Gastrocnemius medialis (tissue), 4 donors: ENCODE data around the gene PDGFC. TPM values are rescaled to one million over a fixed set of nuclear protein-coding genes. Genes with fewer than 3 reads are reported as not detected.

Experiments
- ATAC-seq, 2 donors: fragments of 150-250 bp; one replicate each; pipeline ENCODE4 v1.9.1; 2016
- DNase-seq, 2 donors: peaks; one replicate each; pipeline ENCODE4 v3.0.0-alpha.2; 2019
- H3K27ac ChIP-seq, 4 donors: fragments of 200-600 bp; sonication (generic); 1 replicate in 1 of 4; 2 replicates in 3 of 4; pipeline ENCODE4 v1.5.1; 2016 to 2018; ENCODE audit warnings: mild to moderate bottlenecking in 2 of 4, moderate library complexity in 1 of 4
- H3K27me3 ChIP-seq, 3 donors: fragments of 200-600 bp; sonication (generic) in 2 of 3; 1 replicate in 1 of 3; 2 replicates in 2 of 3; pipeline versions ENCODE4 v1.5.1 to v1.6.0; 2016 to 2019; ENCODE audit warnings: mild to moderate bottlenecking in 1 of 3, moderate library complexity in 1 of 3
- H3K36me3 ChIP-seq, 2 donors: fragments of 200-600 bp; sonication (generic) in 1 of 2; one replicate each; pipeline ENCODE4 v1.5.1; 2017 to 2018
- H3K4me1 ChIP-seq, 2 donors: fragments of 200-600 bp; sonication (generic) in 1 of 2; one replicate each; pipeline ENCODE4 v1.5.1; 2016 to 2017; ENCODE audit warnings: mild to moderate bottlenecking in 2 of 2
- H3K4me3 ChIP-seq, 4 donors: fragments of 200-600 bp; sonication (generic) in 3 of 4; 1 replicate in 1 of 4; 2 replicates in 3 of 4; pipeline ENCODE4 v1.5.1; 2016 to 2019; ENCODE audit warnings: mild to moderate bottlenecking in 2 of 4
- H3K9me3 ChIP-seq, 3 donors: fragments of 200-600 bp; sonication (generic) in 2 of 3; 1 replicate in 1 of 3; 2 replicates in 2 of 3; pipeline ENCODE4 v1.5.1; 2016 to 2019
- POLR2A ChIP-seq, 2 donors: fragments of 450-650 bp; IDR thresholded peaks; one replicate each; pipeline ENCODE4 v1.6.1; 2017; ENCODE audit warnings: antibody characterized with exemption in 2 of 2, mild to moderate bottlenecking in 2 of 2, moderate library complexity in 2 of 2
- in situ Hi-C, 4 donors: fragments of 200-750 bp; cut with MboI; loops; one replicate each; pipeline versions ENCODE4 v1.15.0 to v1.8.0; 2017; ENCODE audit warnings: low sequenced_read_pairs in 4 of 4
- intact Hi-C: fragments of 100-400 bp; cut with DNase I; formaldehyde crosslinking; loops from one replicate; pipeline ENCODE4 v1.15.1; 2023; ENCODE audit warnings: low total_unique reads
- total RNA-seq, 4 donors: library from RNA; depleted of rRNA; stranded (reverse); fragments of >200 nt; gene quantifications; one replicate each; pipeline versions ENCODE4 v1.1.0 to v1.2.3, GENCODE V29; 2016
- TF ChIP-seq, protein P1 (sequence below), 5 experiments: fragments of 450-650 bp in 3 of 5; fragments of 200-600 bp in 2 of 5; sonication (generic) in 2 of 5; IDR thresholded peaks in 4 of 5; conservative IDR thresholded peaks in 1 of 5; 1 replicate in 4 of 5; 2 replicates in 1 of 5; pipeline ENCODE4 v1.5.1; 2016 to 2019; ENCODE audit warnings: antibody characterized with exemption in 5 of 5, mild to moderate bottlenecking in 3 of 5, moderate library complexity in 3 of 5

The PDGFC gene
- total RNA-seq, 4 donors from 2014 or later, result 4.4 to 10.7 (median 6.3) TPM

DNA sequence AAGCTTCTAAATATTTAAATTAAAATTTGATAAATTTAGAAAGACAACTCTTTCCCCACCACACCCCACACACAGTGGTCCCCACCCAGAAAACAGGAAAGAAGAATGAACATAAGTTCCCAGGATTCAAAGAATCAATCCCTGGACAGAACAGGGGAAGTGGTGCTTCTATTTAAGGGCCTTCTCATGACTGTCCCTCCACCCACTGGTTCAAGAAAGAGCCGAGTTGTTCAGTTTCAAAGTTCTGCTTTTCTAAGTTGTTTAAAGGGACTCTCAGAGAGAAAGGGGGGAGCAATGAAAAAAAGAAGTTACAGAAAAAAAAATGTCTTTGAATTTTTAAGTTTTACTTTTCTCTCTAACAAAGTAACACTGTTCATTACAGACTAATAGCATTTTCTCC lies 195.8 kb downstream of the PDGFC start:
- ATAC-seq, result no peak
- Histone ChIP-seq H3K27me3 (no peaks in the 10 kb centered on the region), H3K36me3 (no peaks in the 10 kb centered on the region), H3K4me3 (no peak overlapping the region), H3K9me3 (no peaks in the 10 kb centered on the region), H3K27ac (no peak overlapping the region), H3K4me1 (peaks cover 32 to 33% of the 10 kb centered on the region in 2 donors)
- no peak for TF ChIP-seq POLR2A (IDR thresholded peaks at IDR 0.05)
- TF ChIP-seq, protein P1, sequence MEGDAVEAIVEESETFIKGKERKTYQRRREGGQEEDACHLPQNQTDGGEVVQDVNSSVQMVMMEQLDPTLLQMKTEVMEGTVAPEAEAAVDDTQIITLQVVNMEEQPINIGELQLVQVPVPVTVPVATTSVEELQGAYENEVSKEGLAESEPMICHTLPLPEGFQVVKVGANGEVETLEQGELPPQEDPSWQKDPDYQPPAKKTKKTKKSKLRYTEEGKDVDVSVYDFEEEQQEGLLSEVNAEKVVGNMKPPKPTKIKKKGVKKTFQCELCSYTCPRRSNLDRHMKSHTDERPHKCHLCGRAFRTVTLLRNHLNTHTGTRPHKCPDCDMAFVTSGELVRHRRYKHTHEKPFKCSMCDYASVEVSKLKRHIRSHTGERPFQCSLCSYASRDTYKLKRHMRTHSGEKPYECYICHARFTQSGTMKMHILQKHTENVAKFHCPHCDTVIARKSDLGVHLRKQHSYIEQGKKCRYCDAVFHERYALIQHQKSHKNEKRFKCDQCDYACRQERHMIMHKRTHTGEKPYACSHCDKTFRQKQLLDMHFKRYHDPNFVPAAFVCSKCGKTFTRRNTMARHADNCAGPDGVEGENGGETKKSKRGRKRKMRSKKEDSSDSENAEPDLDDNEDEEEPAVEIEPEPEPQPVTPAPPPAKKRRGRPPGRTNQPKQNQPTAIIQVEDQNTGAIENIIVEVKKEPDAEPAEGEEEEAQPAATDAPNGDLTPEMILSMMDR (IDR thresholded peaks at IDR 0.05 in 4 of 5, conservative IDR thresholded peaks at IDR 0.05 in 1 of 5), result no peak
- intact Hi-C loops (no loop called here), in situ Hi-C loops (loop anchor here in 2 of 4 donors (10.0 to 25.0 kb wide), 2 partner anchors 186 to 189 kb away; partner anchors contain the start of gene PDGFC (in 1 of the 2))
- no peak for DNase-seq

DNA sequence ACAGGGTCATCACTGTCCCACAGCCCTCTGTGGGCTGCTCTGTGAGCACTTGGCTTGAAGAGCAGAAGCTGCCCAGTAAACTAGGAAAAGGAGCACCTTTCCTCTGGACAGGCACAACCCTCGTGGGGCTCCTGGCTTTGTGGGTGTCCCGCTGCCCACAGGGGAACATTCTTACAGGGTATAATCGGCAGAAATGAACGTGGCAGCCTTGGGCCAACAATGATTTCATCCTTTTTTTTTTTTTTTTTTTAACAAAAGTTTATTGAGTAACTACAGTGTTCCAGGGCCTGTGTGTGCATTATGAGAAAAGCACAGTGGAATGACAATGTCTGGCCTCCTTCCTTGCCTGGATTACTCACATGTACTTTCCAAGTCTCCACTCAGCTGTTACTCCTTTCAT lies 197.2 kb downstream of the PDGFC start:
- DNase-seq (peak in 1 of 2 donors; percentile 20), ATAC-seq (no peak)
- TF ChIP-seq, protein P1 (IDR thresholded peaks at IDR 0.05 in 4 of 5, conservative IDR thresholded peaks at IDR 0.05 in 1 of 5), result no peak
- TF ChIP-seq POLR2A (IDR thresholded peaks at IDR 0.05), result no peak
- intact Hi-C loops (loop anchor here (5.0 kb wide), 2 partner anchors 173 to 198 kb away; partner anchors contain the start of gene PDGFC), in situ Hi-C loops (loop anchor here in 1 of 4 donors (10.0 kb wide), 1 partner anchor 190 kb away; no protein-coding TSS in a partner anchor)
- Histone ChIP-seq H3K27me3 (no peaks in the 10 kb centered on the region), H3K4me1 (peaks cover 39 to 45% of the 10 kb centered on the region in 2 donors), H3K36me3 (no peaks in the 10 kb centered on the region), H3K4me3 (no peak overlapping the region), H3K9me3 (no peaks in the 10 kb centered on the region), H3K27ac (peak overlapping the region in 1 of 4 donors; percentile 15)

DNA sequence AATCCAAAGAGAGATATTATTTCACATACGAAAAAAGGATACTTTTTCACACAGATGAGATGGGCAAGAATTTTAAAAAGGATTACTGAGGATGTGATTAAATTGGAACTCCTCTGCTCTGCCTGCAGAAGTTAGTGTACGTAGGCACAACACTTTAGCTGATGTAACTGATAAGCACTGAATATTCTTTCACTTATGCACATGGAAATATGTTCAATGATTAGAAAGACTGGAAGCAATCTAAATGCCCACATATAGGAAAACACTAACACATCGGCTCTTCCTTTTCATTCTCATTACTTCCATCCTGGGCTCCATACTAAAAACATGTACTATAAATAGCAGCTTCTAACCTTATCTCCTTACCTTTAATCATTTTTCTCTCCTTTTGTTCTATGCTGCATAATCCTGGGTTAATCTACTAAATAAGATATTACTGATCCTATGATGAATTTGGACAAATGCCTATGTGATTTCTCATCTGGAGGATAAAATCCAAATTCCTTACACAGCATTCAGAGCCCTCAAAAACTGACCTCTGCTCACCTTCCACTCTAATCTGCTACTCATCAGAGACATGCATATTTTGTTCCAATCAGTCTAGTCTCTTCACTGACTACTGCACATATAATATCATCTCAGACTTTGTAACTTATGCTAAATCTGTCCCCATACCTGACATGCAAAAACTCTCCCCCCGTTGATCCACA lies 197.8 kb downstream of the PDGFC start:
- DNase-seq (no peak), ATAC-seq (no peak)
- H3K36me3 ChIP-seq, result no peaks in the 10 kb centered on the region
- no peaks in the 10 kb centered on the region for H3K27me3 ChIP-seq
- no peak for TF ChIP-seq POLR2A (IDR thresholded peaks at IDR 0.05)
- TF ChIP-seq, protein P1 (IDR thresholded peaks at IDR 0.05 in 4 of 5, conservative IDR thresholded peaks at IDR 0.05 in 1 of 5), result no peak
- H3K27ac ChIP-seq, result peak overlapping the region in 1 of 4 donors; percentile 15
- no peak overlapping the region for H3K4me3 ChIP-seq
- in situ Hi-C loops (loop anchor here in 1 of 4 donors (10.0 kb wide), 1 partner anchor 191 kb away; no protein-coding TSS in a partner anchor), intact Hi-C loops (loop anchor here (5.0 kb wide), 2 partner anchors 173 to 198 kb away; partner anchors contain the start of gene PDGFC)
- no peaks in the 10 kb centered on the region for H3K9me3 ChIP-seq
- H3K4me1 ChIP-seq, result peaks cover 34 to 45% of the 10 kb centered on the region in 2 donors

DNA sequence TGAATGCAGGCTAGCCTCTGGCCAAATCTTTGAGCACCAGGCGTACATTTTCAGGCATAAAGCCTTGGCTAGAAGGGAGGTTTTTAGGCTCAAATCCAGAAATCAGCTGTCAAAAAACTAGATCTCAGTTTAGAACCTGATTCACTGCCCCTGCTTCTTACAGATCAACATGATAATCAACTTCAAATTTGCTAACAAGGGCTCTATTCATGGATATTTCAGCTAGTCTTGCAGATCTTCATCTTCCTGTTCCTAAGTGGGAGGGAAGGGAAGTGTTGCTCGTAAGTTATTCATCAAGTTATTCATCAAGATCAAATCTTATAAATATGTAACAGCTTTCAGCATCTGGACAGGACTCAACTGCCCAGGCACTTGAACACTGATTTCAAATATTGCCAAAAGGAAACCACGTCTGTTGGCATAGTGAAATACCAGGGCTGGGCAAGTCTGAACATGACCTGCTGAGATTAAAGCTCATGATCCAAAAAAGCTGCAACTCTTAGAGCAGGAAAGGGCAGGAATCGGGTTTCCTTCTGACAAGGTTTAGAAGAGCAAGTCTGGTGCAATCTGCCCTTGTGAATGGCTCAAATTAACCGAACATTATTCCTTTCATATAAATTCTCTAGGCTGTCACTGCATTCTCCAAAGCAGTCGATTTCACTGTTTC lies 200.3 kb downstream of the PDGFC start:
- no peak for TF ChIP-seq POLR2A (IDR thresholded peaks at IDR 0.05)
- TF ChIP-seq, protein P1 (IDR thresholded peaks at IDR 0.05 in 4 of 5, conservative IDR thresholded peaks at IDR 0.05 in 1 of 5), result no peak
- intact Hi-C loops, result loop anchor here (5.0 kb wide), 2 partner anchors 176 to 201 kb away; partner anchors contain the start of gene PDGFC
- Histone ChIP-seq H3K27me3 (no peaks in the 10 kb centered on the region), H3K4me3 (peak overlapping the region; percentile 15 to 46 (median 24)), H3K9me3 (no peaks in the 10 kb centered on the region), H3K27ac (peak overlapping the region; percentile 64 to 77 (median 76)), H3K4me1 (peaks cover 43 to 51% of the 10 kb centered on the region in 2 donors), H3K36me3 (no peaks in the 10 kb centered on the region)
- DNase-seq (peak; percentile 55 to 74), ATAC-seq (peak; percentile 94 to 97)
- in situ Hi-C loops, result loop anchor here in 1 of 4 donors (10.0 kb wide), 1 partner anchor 193 kb away; no protein-coding TSS in a partner anchor
